GM21381 (cell line): ENCODE results near the gene TUBB2A.
A peak's percentile ranks its signal among the peaks of the same experiment; 100 is the strongest.
"Not testable (repeated sequence)": the region's sequence is repeated elsewhere in the genome, so short reads cannot be mapped to it uniquely, and the experiment has no call there.

Experiments
- ATAC-seq: cut with Tn5 transposase; IDR thresholded peaks from one replicate; pipeline ENCODE4 v1.9.1; 2021; ENCODE audit warnings: mild to moderate bottlenecking, moderate library complexity; ENCODE audit not compliant: unreplicated experiment

TUBB2A gene

GRCh38 chr6:3183066-3183465, 25.7 kb upstream of the TUBB2A start:
- ATAC-seq, result no peak

- no peak for ATAC-seq
Measured at GRCh38 chr6:3181105-3181504, 23.8 kb upstream of the TUBB2A start.

- ATAC-seq, result not testable (repeated sequence)
Measured at GRCh38 chr6:3179945-3180344, 22.6 kb upstream of the TUBB2A start.

- not testable (repeated sequence) for ATAC-seq
Measured at GRCh38 chr6:3178666-3179065, 21.3 kb upstream of the TUBB2A start.

GRCh38 chr6:3176562-3177355, 19.4 kb upstream of the TUBB2A start:
- ATAC-seq, result no peak

GRCh38 chr6:3175715-3176402, 18.5 kb upstream of the TUBB2A start:
- ATAC-seq, result no peak

- ATAC-seq, result not testable (repeated sequence)
Measured at GRCh38 chr6:3173636-3174089, 16.3 kb upstream of the TUBB2A start.

GRCh38 chr6:3172789-3173188, 15.4 kb upstream of the TUBB2A start:
- ATAC-seq, result not testable (repeated sequence)

GRCh38 chr6:3171313-3172175, 14.2 kb upstream of the TUBB2A start:
- ATAC-seq, result not testable (repeated sequence)

GRCh38 chr6:3170676-3171075, 13.3 kb upstream of the TUBB2A start:
- not testable (repeated sequence) for ATAC-seq

GRCh38 chr6:3168046-3168445, 10.7 kb upstream of the TUBB2A start:
- ATAC-seq, result not testable (repeated sequence)

GRCh38 chr6:3166535-3167225, 9.3 kb upstream of the TUBB2A start:
- not testable (repeated sequence) for ATAC-seq

GRCh38 chr6:3165631-3166534, 8.5 kb upstream of the TUBB2A start:
- ATAC-seq, result no peak

- ATAC-seq, result no peak
Measured at GRCh38 chr6:3164388-3164787, 7.0 kb upstream of the TUBB2A start.

GRCh38 chr6:3163248-3163594, 5.9 kb upstream of the TUBB2A start:
- ATAC-seq, result no peak

GRCh38 chr6:3162565-3163247, 5.4 kb upstream of the TUBB2A start:
- peak; percentile 65 for ATAC-seq

GRCh38 chr6:3162067-3162497, 4.7 kb upstream of the TUBB2A start:
- no peak for ATAC-seq

- no peak for ATAC-seq
Measured at GRCh38 chr6:3159805-3160781, 2.7 kb upstream of the TUBB2A start.
